ENCODE measurements around the gene PARP6. TPM values are rescaled to one million over a fixed set of nuclear protein-coding genes. Genes with fewer than 3 reads are reported as not detected.
A peak's percentile ranks its signal among the peaks of the same experiment; 100 is the strongest.

Gene PARP6
- total and polyA plus RNA-seq, 9 of the 15 experiments (the other 6 are each of a cell fraction or from before 2014, with no cell fraction given) = 14.8 to 83.2 (median 28.3) TPM

DNA sequence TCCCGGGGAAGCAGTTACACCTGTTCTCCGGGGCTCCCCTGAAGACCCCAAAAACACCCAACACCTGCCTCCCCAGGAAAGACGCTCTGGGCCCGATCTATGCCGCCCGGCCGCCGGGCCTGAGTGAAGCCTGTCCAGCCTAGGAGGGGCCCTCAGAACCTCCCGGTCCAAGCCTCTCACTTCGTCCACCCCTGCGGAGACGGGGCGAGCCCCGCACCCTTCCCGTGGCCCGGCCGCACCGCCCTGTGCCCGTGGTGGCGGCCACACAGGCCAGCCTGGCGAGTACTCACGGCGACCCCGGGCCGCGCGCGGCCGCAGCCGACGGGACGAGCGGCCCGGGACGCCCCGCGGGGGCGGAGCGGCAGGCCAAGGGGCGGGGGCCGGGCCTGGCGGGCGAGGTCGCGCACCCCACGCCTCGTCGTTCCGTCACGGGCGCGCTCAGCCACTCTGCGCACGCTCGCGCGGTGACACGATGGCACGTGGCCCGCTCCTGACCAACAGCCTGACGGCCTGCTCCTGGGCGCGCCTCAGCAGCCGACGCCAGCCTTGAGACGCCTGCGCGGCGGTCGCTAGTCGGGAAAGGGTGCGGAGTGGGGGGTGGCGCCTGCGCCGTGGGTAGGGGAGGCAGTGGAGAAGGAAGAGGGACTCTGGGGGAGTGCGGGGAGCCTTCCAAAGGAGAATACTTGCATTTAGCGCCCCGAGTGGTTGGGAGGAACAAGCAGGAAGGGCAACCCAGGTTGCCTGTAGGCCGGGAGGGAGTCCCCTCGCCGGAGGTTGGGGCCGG is at the start of gene PARP6 (continued):
- TF ChIP-seq SP2 (IDR thresholded peaks at IDR 0.05; ENCODE audit: extremely low read depth, low read depth, low read length, poor library complexity, severe bottlenecking) (peak; percentile 59), SAFB2 (IDR thresholded peaks at IDR 0.05; ENCODE audit: borderline replicate concordance, low read depth, low read length, severe bottlenecking) (no peak), TFAP4 (CRISPR knock-in tag; IDR thresholded peaks at IDR 0.05; ENCODE audit: borderline replicate concordance) (peak; percentile 87), ZBTB1 (CRISPR knock-in tag; IDR thresholded peaks at IDR 0.05; ENCODE audit: borderline replicate concordance, low read depth) (no peak), SOX6 (IDR thresholded peaks at IDR 0.05) (0 out of 2 replicates have a peak, but pooled peaks have one; percentile 39), NEUROD1 (IDR thresholded peaks at IDR 0.05; ENCODE audit: borderline replicate concordance, low read depth, low read length, partially characterized antibody) (peak; percentile 52), GABPB2 (CRISPR knock-in tag; conservative IDR thresholded peaks at IDR 0.05) (no peak), RUNX1 (IDR thresholded peaks at IDR 0.05; ENCODE audit: low read depth) (no peak), U2AF1 (optimal IDR thresholded peaks at IDR 0.05; ENCODE audit: low read depth, low read length) (no peak), CHD1 (IDR thresholded peaks at IDR 0.05; ENCODE audit: low read length) (peak; percentile 88), SMARCA5 (IDR thresholded peaks at IDR 0.05) (no peak), ARID3A (IDR thresholded peaks at IDR 0.05; ENCODE audit: borderline replicate concordance, low read depth, low read length) (no peak)
- TF ChIP-seq, protein P1, sequence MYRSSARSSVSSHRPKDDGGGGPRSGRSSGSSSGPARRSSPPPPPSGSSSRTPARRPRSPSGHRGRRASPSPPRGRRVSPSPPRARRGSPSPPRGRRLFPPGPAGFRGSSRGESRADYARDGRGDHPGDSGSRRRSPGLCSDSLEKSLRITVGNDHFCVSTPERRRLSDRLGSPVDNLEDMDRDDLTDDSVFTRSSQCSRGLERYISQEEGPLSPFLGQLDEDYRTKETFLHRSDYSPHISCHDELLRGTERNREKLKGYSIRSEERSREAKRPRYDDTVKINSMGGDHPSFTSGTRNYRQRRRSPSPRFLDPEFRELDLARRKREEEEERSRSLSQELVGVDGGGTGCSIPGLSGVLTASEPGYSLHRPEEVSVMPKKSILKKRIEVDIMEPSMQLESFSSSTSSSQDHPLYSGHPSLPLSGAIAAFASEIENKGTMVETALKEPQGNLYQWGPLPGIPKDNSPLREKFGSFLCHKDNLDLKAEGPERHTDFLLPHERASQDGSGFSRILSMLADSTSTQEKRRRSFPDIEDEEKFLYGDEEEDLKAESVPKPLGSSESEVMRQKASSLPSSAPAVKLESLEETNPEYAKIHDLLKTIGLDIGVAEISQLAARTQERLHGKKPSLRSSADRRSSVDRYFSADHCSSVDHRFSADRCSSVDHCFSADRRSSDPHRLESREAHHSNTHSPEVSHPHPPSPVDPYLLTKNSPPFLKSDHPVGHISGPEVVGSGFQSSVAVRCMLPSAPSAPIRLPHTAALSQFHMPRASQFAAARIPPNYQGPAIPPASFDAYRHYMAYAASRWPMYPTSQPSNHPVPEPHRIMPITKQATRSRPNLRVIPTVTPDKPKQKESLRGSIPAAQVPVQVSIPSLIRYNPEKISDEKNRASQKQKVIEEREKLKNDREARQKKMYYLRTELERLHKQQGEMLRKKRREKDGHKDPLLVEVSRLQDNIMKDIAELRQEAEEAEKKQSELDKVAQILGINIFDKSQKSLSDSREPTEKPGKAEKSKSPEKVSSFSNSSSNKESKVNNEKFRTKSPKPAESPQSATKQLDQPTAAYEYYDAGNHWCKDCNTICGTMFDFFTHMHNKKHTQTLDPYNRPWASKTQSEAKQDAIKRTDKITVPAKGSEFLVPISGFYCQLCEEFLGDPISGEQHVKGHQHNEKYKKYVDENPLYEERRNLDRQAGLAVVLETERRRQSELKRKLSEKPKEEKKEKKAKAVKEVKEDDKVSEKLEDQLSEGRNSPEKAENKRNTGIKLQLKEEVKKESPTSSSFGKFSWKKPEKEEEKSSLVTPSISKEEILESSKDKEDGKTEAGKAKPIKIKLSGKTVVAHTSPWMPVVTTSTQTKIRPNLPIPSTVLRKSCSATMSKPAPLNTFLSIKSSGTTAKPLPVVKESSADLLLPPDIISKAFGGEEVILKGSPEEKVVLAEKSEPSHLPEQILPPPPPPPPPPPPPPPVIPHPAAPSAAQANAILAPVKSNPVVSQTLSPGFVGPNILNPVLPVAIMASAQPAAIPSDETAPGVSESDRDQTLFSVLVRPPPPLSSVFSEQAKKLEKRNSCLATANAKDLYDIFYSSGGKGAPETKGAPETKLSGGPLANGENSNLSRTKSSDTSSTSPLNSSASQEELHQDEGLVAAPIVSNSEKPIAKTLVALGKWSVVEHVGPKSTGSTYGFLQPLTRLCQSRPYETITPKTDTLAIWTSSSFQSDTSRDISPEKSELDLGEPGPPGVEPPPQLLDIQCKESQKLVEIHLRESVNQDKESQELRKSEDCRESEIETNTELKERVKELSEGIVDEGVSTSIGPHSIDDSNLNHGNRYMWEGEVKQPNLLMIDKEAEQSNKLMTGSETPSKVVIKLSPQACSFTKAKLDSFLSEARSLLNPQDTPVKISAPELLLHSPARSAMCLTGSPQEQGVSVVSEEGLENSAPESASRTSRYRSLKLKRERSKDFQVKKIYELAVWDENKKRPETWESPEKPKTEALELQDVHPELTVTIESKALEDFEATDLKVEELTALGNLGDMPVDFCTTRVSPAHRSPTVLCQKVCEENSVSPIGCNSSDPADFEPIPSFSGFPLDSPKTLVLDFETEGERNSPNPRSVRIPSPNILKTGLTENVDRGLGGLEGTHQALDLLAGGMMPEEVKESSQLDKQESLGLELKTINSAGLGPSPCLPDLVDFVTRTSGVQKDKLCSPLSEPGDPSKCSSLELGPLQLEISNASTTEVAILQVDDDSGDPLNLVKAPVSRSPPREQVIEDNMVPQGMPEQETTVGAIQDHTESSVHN (IDR thresholded peaks at IDR 0.05; ENCODE audit: borderline replicate concordance in 1 of 2, low read depth in 1 of 2) = no peak
- TF ChIP-seq, protein P2, sequence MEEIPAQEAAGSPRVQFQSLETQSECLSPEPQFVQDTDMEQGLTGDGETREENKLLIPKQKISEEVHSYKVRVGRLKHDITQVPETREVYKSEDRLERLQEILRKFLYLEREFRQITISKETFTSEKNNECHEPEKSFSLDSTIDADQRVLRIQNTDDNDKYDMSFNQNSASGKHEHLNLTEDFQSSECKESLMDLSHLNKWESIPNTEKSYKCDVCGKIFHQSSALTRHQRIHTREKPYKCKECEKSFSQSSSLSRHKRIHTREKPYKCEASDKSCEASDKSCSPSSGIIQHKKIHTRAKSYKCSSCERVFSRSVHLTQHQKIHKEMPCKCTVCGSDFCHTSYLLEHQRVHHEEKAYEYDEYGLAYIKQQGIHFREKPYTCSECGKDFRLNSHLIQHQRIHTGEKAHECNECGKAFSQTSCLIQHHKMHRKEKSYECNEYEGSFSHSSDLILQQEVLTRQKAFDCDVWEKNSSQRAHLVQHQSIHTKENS (CRISPR knock-in tag; IDR thresholded peaks at IDR 0.05) = no peak
